SK-N-SH (cell line): Measurements from ENCODE around the gene PRG2. TPM values are rescaled to one million over a fixed set of nuclear protein-coding genes. Genes with fewer than 3 reads are reported as not detected.

Source experiments
- CTCF ChIA-PET: fragments of 300-600, 350-600 bp; formaldehyde crosslinking; extraction: SDS; loops from one replicate; lab custom pipeline; 2021; lab: Yijun Ruan, JAX
- POLR2A ChIA-PET: fragments of 350-600 bp; sonication (Branson Sonifier 250); formaldehyde crosslinking; extraction: SDS; loops from one replicate; lab custom pipeline; 2020; ENCODE audit warnings: antibody characterized with exemption, inconsistent platforms; lab: Yijun Ruan, JAX
- DNase-seq: peaks from one replicate; pipeline ENCODE4 v3.0.0; 2012
- H2AFZ ChIP-seq: fragments of 200-600 bp; sonication (generic); 2 replicates; pipeline ENCODE4 v1.8.1; 2016; ENCODE audit warnings: antibody characterized with exemption, mild to moderate bottlenecking, low read depth
- H3F3A ChIP-seq: fragments of 200-600 bp; sonication (generic); replicated peaks from 2 replicates; pipeline ENCODE3; 2016; ENCODE audit warnings: antibody characterized with exemption, mild to moderate bottlenecking; ENCODE audit not compliant: insufficient read depth
- H3K27ac ChIP-seq, 2 experiments: fragments of 200-500 bp in 1 of 2; fragments of 200-600 bp in 1 of 2; sonication (Bioruptor generic) in 1 of 2; sonication (generic), shearing (Covaris generic) in 1 of 2; 2 replicates each; pipeline versions ENCODE4 v1.5.1 to v1.6.1; 2014 to 2016; ENCODE audit warnings: low read depth in 2 of 2, inconsistent platforms in 1 of 2, low read length in 1 of 2, mild to moderate bottlenecking in 1 of 2, mixed read lengths in 1 of 2
- H3K27me3 ChIP-seq: fragments of 200-600 bp; sonication (generic), shearing (Covaris generic); 2 replicates; pipeline ENCODE4 v1.6.1; 2016; ENCODE audit warnings: mixed run types; ENCODE audit not compliant: insufficient read depth
- H3K36me3 ChIP-seq, 2 experiments: fragments of 200-500 bp in 1 of 2; fragments of 200-600 bp in 1 of 2; sonication (Bioruptor generic) in 1 of 2; sonication (generic) in 1 of 2; replicated peaks in 1 of 2; 2 replicates each; pipeline versions ENCODE3 to v1.5.1; 2014 to 2016; ENCODE audit warnings: low read length in 1 of 2, mild to moderate bottlenecking in 1 of 2; ENCODE audit not compliant: insufficient read depth in 2 of 2, control insufficient read depth in 1 of 2
- H3K4me1 ChIP-seq, 2 experiments: fragments of 200-500 bp in 1 of 2; fragments of 200-600 bp in 1 of 2; sonication (Bioruptor generic) in 1 of 2; sonication (generic), shearing (Covaris generic) in 1 of 2; 2 replicates each; pipeline versions ENCODE4 v1.5.1 to v1.6.1; 2014 to 2016; ENCODE audit warnings: low read depth in 1 of 2, low read length in 1 of 2, mixed run types in 1 of 2; ENCODE audit not compliant: insufficient read depth in 2 of 2, control insufficient read depth in 1 of 2
- H3K4me2 ChIP-seq: fragments of 200-600 bp; sonication (generic), shearing (Covaris generic); 2 replicates; pipeline ENCODE4 v1.6.1; 2017; ENCODE audit warnings: mixed run types
- H3K4me3 ChIP-seq, 2 experiments: fragments of 200-500 bp in 1 of 2; fragments of 200-600 bp in 1 of 2; sonication (Bioruptor generic) in 1 of 2; sonication (generic), shearing (Covaris generic) in 1 of 2; 2 replicates each; pipeline versions ENCODE4 v1.5.1 to v1.8.1; 2014 to 2016; ENCODE audit warnings: low read depth in 2 of 2, inconsistent platforms in 1 of 2, low read length in 1 of 2, mild to moderate bottlenecking in 1 of 2, mixed read lengths in 1 of 2, moderate library complexity in 1 of 2
- H3K79me2 ChIP-seq: fragments of 200-600 bp; sonication (generic); 2 replicates; pipeline ENCODE4 v1.8.1; 2017; ENCODE audit warnings: mild to moderate bottlenecking; ENCODE audit not compliant: insufficient read depth
- H3K9ac ChIP-seq: fragments of 200-600 bp; sonication (generic); 2 replicates; pipeline ENCODE4 v1.6.1; 2017; ENCODE audit warnings: mixed run types
- H3K9me2 ChIP-seq: fragments of 200-600 bp; sonication (generic); 2 replicates; pipeline ENCODE4 v1.6.1; 2017; ENCODE audit warnings: mixed run types
- H3K9me3 ChIP-seq: fragments of 200-600 bp; sonication (generic); 2 replicates; pipeline ENCODE4 v1.6.1; 2017; ENCODE audit warnings: mixed run types, mild to moderate bottlenecking, moderate library complexity
- H4K20me1 ChIP-seq: fragments of 200-600 bp; sonication (generic); 2 replicates; pipeline ENCODE4 v1.6.1; 2017; ENCODE audit warnings: mild to moderate bottlenecking, mixed run types; ENCODE audit not compliant: insufficient read depth
- CHD2 ChIP-seq: fragments of 150-350 bp; IDR thresholded peaks from 2 replicates; pipeline ENCODE4 v1.6.1; 2018; ENCODE audit warnings: low read length; ENCODE audit not compliant: partially characterized antibody
- FOXM1 ChIP-seq: IDR thresholded peaks from 2 replicates; pipeline ENCODE4 v1.4.0; 2012; ENCODE audit warnings: low read depth, mild to moderate bottlenecking
- GABPA ChIP-seq: IDR thresholded peaks from 2 replicates; pipeline ENCODE4 v1.4.0; 2012; ENCODE audit warnings: low read depth, mild to moderate bottlenecking
- IRF3 ChIP-seq: fragments of 150-350 bp; IDR thresholded peaks from 2 replicates; pipeline ENCODE4 v1.6.1; 2016; ENCODE audit warnings: mild to moderate bottlenecking, low read depth, low read length
- MAX ChIP-seq: IDR thresholded peaks from 2 replicates; pipeline ENCODE4 v1.4.0; 2012; ENCODE audit warnings: low read depth
- MXI1 ChIP-seq: IDR thresholded peaks from 2 replicates; pipeline ENCODE4 v1.6.1; 2012; ENCODE audit warnings: mild to moderate bottlenecking, low read depth, low read length, improper control_type of control experiment
- POLR2AphosphoS5 ChIP-seq: IDR thresholded peaks from 2 replicates; pipeline ENCODE4 v1.6.1; 2012; ENCODE audit warnings: low read depth, low read length
- RCOR1 ChIP-seq: fragments of 150-350 bp; IDR thresholded peaks from 2 replicates; pipeline ENCODE4 v1.6.1; 2017; ENCODE audit warnings: antibody characterized with exemption, low read length
- REST ChIP-seq: IDR thresholded peaks from 2 replicates; pipeline ENCODE4 v1.6.1; 2012; ENCODE audit warnings: mild to moderate bottlenecking, low read depth, low read length, moderate library complexity
- RFX5 ChIP-seq: IDR thresholded peaks from 2 replicates; pipeline ENCODE4 v1.6.1; 2012; ENCODE audit warnings: mild to moderate bottlenecking, improper control_type of control experiment, low read length
- SIN3A ChIP-seq: IDR thresholded peaks from 2 replicates; pipeline ENCODE4 v1.6.1; 2012; ENCODE audit warnings: low read depth, mild to moderate bottlenecking, low read length, moderate library complexity, borderline replicate concordance
- TAF1 ChIP-seq: IDR thresholded peaks from 2 replicates; pipeline ENCODE4 v1.6.1; 2012; ENCODE audit warnings: low read depth, mild to moderate bottlenecking, low read length, moderate library complexity, borderline replicate concordance
- TEAD4 ChIP-seq: IDR thresholded peaks from 2 replicates; pipeline ENCODE4 v1.4.0; 2012; ENCODE audit warnings: mild to moderate bottlenecking, borderline replicate concordance; ENCODE audit not compliant: insufficient read depth
- USF2 ChIP-seq: fragments of 150-350 bp; IDR thresholded peaks from 2 replicates; pipeline ENCODE4 v1.6.1; 2017; ENCODE audit warnings: antibody characterized with exemption, low read length, low read depth, borderline replicate concordance
- ZBTB33 ChIP-seq: IDR thresholded peaks from 2 replicates; pipeline ENCODE4 v1.4.0; 2012; ENCODE audit warnings: low read depth, borderline replicate concordance
- WGBS: methylation state at CpG from one replicate; pipeline ENCODE4 v1.1.6; 2017; ENCODE audit warnings: low lambda C conversion rate; 5-methylcytosine and 5-hydroxymethylcytosine counted together
- polyA plus RNA-seq, 3 experiments: library from polyadenylated mRNA; depleted of rRNA; stranded (reverse); fragments of >200 nt; gene quantifications; 2 replicates each; pipeline ENCODE4 v1.2.3, GENCODE V29; 2012

PRG2 gene
- polyA plus RNA-seq, 1 of the 3 experiments (the other 2 are of a cell fraction) = not detected

GRCh38 chr11:57407010-57407920, 16.8 kb upstream of the PRG2 start (continued):
- TF ChIP-seq ZBTB33 = no peak
- TF ChIP-seq MAX = no peak
- no peak for TF ChIP-seq MXI1
- TF ChIP-seq GABPA = no peak

GRCh38 chr11:57406337-57406904, 16.0 kb upstream of the PRG2 start:
- CTCF ChIA-PET = no interaction called here

More at GRCh38 chr11:57406337-57406904, 16.0 kb upstream of the PRG2 start:
- Histone ChIP-seq H3K27ac (no peak overlapping the region), H3K9me3 (no peaks in the 10 kb centered on the region), H2AFZ (no peak overlapping the region), H3K4me2 (no peak overlapping the region), H3K36me3 (no peaks in the 10 kb centered on the region), H3K79me2 (no peaks in the 10 kb centered on the region), H3K9ac (no peak overlapping the region), H4K20me1 (no peaks in the 10 kb centered on the region), H3K4me3 (no peak overlapping the region), H3K9me2 (no peaks in the 10 kb centered on the region), H3K4me1 (no peaks in the 10 kb centered on the region; a peak in 1 of 4 replicates), H3K27me3 (no peaks in the 10 kb centered on the region; the same call in 1 of the 2 replicates), H3F3A (no peaks in the 10 kb centered on the region)
- no peak for DNase-seq
- TF ChIP-seq USF2 (no peak), TEAD4 (no peak), SIN3A (no peak), REST (no peak), RFX5 (no peak), TAF1 (no peak), CHD2 (no peak), IRF3 (no peak), FOXM1 (no peak), RCOR1 (no peak), POLR2AphosphoS5 (no peak)
- POLR2A ChIA-PET = no interaction called here
- 45% methylated on average over 4 of the region's 4 CpGs for WGBS
